Gastrocnemius medialis (tissue), 4 donors: ENCODE measurements around the gene CPVL.

Experiments
- CTCF ChIP-seq, 5 experiments: fragments of 450-650 bp in 3 of 5; fragments of 200-600 bp in 2 of 5; sonication (generic) in 2 of 5; IDR thresholded peaks in 4 of 5; conservative IDR thresholded peaks in 1 of 5; 1 replicate in 4 of 5; 2 replicates in 1 of 5; pipeline ENCODE4 v1.5.1; 2016 to 2019; ENCODE audit warnings: antibody characterized with exemption in 5 of 5, mild to moderate bottlenecking in 3 of 5, moderate library complexity in 3 of 5
- POLR2A ChIP-seq, 2 donors: fragments of 450-650 bp; IDR thresholded peaks; one replicate each; pipeline ENCODE4 v1.6.1; 2017; ENCODE audit warnings: antibody characterized with exemption in 2 of 2, mild to moderate bottlenecking in 2 of 2, moderate library complexity in 2 of 2

GRCh38 chr7:28981161-28981465 lies 165.2 kb downstream of the CPVL start:
- TF ChIP-seq CTCF (IDR thresholded peaks at IDR 0.05 in 4 of 5, conservative IDR thresholded peaks at IDR 0.05 in 1 of 5) (no peak), POLR2A (IDR thresholded peaks at IDR 0.05) (no peak)
